ENCODE results near the gene ACCS.

ACCS gene

GRCh38 chr11:44043157-44043556 is 22.9 kb upstream of the ACCS start:
- no peak for DNase-seq

DNA sequence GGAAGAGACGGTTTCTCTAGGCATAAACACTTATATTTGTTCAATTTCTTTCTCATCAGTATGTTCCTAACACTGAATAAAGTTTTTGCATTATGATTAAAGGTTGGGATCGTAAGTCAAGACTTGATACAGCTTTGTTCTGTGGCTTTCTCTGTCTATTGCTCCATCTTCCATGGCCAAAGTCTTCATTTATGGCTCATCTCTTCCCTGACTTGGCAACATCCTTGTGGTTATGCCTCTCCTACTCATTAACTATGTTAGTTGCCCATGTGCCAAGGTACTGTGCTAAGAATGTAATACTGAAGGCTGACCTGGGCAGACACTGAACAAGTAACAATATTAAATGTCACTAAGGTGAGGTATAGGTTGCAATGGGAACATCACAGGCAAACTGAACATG is 19.9 kb upstream of the ACCS start:
- no peak for DNase-seq

- no peak for DNase-seq
These were observed 18.8 kb upstream of the ACCS start for GRCh38 chr11:44047298-44047697.

- DNase-seq, result no peak
These were observed 18.1 kb upstream of the ACCS start, which contains the start of gene ACCSL for GRCh38 chr11:44047931-44048431. Gene ACCSL, plus strand, starts transcription at chr11:44047981. Its CDS starts 56 bp downstream, at chr11:44048037.

DNA sequence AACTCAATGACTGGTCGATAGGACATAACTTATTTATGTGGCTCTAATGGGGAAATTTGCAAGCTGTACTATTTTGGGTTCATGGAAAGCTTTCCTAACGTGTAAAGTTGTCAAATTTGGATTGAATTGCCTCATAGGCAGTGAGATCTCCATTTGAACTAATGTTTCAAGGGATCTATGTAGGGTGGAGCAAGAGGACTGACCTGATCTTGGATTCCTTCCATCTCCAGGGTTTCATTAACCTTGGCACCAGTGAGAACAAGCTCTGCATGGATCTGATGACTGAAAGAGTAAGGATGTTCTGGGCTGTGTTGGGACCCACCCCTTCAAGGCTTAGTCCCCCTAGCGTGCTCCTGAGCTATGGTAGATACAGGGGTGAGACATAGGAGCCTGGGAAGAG is 16.2 kb upstream of the ACCS start:
- DNase-seq, result no peak

DNA sequence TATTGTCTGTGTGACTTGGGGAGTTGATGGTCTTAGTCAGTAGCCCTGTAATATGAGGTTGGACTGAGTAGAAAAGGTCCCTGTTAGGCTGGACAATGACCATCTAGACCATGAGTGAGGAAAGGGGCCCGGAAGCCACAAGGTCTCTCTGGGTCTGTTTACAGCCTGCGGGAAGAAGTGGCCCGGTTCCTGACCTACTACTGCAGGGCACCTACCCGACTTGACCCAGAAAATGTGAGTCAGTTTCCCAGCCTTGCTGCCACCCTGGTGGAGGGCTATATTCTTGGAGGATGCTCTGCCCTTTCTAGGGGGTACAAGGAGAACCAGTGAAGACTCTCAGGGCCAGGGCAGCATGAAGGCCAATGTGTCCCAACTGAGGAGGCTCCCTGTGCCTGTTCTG is 14.9 kb upstream of the ACCS start:
- no peak for DNase-seq

DNA sequence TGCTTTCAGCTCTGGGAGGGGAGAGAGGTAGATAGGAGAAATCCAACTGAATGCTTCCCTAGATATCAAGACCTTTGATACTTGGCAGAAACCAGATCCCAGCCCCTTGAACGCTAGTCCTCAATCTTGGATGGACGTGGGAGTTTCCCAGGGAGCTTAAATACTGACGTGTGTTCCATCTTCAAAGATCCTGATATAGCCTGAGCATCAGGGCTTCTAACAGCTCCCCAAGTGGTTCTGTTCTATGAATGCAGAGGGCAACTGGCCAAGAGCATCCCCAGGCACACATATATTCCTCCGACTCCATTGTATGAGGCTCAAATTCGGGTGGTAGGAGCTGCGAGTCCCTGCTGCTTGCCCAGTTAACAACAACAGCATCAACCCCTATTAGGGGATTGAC is 8.7 kb upstream of the ACCS start:
- no peak for DNase-seq

- DNase-seq, result no peak
These were observed 7.8 kb upstream of the ACCS start for GRCh38 chr11:44058275-44058674.

DNA sequence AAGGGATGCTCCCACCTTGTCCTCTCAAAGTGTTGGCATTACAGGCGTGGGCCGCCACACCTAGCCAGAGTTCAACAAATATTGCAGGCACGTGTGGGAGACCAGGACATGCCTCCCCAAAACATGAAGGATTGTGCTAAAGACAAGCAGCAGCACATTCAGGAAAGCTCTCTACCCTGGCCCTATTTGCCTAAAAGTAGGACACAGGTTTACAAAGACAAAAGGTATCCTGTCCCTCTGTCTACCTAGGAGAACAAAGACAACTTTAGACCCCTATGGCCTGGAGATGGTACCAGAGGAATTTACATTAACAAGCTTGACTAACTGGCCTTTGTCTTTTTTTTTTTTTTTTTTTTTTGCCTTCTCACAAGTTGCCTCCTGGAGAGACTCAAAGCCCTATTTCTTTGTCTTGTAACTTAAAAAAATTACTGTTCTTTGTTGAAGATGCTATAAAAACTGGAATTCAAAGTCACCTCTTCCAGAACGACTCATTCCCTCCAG is 859 bp upstream of the ACCS start:
- no peak for DNase-seq

- DNase-seq, result peak; percentile 2
These were observed 667 bp downstream of the ACCS start for GRCh38 chr11:44066732-44067141.

DNA sequence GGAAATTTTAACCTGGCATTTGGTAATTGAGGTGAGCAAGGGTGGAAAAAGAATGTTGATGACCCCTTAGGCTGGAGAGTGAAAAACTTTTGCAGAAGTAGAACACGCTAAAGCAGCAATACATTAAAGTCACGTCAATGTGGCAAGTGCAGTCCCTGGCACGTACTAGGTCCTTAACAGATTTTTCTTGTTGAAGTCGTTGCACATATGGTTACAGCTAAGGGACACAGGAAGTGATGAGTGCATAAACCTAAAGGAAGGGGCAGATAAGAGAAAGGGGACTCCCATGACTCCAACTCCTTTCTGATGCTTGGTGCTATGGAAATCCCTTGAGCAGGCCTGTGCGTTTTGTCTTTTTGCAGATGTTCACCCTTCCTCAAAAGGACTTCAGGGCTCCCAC is 1.2 kb downstream of the ACCS start:
- no peak for DNase-seq

DNA sequence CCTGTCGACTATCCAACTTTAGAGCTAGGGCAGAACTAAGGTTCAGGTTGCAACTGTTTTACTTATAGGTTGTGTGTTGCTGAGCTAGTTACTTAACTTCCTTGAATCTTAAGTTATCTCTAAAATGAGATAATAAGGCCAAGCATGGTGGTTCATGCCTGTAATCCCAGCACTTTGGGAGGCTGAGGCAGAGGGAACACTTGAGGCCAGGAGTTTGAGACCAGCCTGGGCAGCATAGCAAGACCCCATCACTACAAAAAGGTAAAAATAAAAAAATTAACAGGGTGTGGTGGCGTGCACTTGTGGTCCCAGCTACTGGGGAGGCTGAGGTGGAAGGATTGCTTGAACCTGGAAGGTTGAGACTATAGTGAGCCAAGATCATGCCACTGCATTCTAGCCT is 2.1 kb downstream of the ACCS start:
- DNase-seq, result no peak

GRCh38 chr11:44071157-44071556 is 5.1 kb downstream of the ACCS start:
- no peak for DNase-seq

GRCh38 chr11:44072757-44073658 is 6.9 kb downstream of the ACCS start:
- no peak for DNase-seq

GRCh38 chr11:44078794-44079193 is 12.7 kb downstream of the ACCS start:
- no peak for DNase-seq

- no peak for DNase-seq
These were observed 13.3 kb downstream of the ACCS start for GRCh38 chr11:44079376-44079775.

- no peak for DNase-seq
These were observed 14.9 kb downstream of the ACCS start for GRCh38 chr11:44080951-44081350.

DNA sequence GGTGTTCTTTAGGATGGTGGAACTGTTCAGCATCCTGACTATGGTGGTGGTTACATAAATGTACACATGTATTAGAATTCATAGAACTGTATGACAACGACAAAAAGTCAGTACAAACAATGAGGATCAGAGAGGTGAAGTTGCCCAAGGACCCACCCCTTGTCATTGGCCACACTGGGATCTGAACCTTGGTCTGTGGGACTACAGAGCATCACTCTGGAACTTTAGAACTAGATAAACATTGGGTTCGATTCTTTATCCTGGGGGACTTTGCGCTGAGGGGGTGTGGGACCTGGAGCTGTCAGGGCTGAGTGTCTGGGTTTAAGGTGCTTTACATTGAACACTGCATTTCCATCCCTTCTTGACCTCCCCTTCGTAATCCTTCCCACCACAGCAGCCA is 16.6 kb downstream of the ACCS start:
- DNase-seq, result no peak

DNA sequence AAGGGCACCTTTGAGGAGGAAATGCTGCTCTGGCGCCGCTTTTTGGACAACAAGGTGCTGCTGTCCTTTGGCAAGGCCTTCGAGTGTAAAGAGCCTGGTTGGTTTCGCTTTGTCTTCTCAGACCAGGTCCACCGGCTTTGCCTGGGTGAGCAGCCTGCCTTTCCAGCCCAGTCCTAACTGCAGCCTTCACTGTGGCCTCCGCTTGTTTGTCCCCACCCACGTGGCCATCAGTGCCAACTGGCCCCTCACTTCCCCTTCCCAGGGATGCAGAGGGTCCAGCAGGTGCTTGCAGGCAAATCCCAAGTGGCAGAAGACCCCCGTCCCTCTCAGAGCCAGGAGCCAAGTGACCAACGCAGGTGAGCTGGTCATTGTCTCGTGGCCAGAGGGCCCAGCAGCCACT is 17.4 kb downstream of the ACCS start:
- DNase-seq, result no peak

- no peak for DNase-seq
These were observed 17.8 kb downstream of the ACCS start for GRCh38 chr11:44083906-44084305.

DNA sequence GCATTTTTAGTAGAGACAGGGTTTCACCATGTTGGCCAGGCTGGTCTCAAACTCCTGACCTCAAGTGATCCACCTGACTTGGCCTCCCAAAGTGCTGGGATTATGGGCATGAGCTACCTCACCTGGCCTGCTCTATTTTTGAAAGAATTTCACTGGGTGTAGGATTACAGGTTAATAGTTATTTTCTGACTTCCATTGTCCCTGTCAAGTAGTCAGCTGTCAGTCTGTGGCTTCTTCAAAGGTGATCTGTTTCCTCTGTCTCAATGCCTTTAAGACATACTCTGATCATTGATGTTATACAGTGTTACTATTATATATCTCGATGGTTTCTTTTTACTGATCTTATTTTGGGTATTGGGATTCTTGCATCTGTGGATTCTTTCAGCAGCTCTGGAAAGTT is 19.3 kb downstream of the ACCS start:
- no peak for DNase-seq

GRCh38 chr11:44088377-44088776 is 22.3 kb downstream of the ACCS start:
- no peak for DNase-seq

DNA sequence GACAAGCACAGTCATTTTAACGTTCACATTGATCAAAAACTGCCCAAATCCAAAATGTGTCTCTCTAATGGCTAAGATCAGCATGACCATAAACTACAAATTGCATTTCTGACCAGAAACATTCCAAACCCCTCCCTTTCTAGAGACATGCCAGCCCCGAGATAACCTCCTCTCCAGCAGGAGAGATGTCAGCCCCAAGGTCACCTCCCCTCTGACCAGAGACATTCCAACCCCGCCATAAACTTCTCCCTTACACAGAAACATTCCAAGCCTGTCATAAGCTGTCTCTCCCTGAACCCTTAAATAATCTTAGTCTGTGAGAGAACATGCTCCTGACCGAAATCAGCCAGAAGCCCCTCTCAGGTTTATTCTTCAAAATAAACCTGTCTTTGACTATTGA is 22.8 kb downstream of the ACCS start:
- no peak for DNase-seq

GRCh38 chr11:44090539-44090938 is 24.5 kb downstream of the ACCS start:
- DNase-seq, result no peak
